GM21528 (cell line): ENCODE results near the gene RNF5.
"Not testable (repeated sequence)": the region's sequence is repeated elsewhere in the genome, so short reads cannot be mapped to it uniquely, and the experiment has no call there.

Experiments
- ATAC-seq: cut with Tn5 transposase; IDR thresholded peaks from one replicate; pipeline ENCODE4 v1.9.1; 2021; ENCODE audit warnings: mild to moderate bottlenecking, moderate library complexity; ENCODE audit not compliant: unreplicated experiment, low FRiP score

The RNF5 gene

DNA sequence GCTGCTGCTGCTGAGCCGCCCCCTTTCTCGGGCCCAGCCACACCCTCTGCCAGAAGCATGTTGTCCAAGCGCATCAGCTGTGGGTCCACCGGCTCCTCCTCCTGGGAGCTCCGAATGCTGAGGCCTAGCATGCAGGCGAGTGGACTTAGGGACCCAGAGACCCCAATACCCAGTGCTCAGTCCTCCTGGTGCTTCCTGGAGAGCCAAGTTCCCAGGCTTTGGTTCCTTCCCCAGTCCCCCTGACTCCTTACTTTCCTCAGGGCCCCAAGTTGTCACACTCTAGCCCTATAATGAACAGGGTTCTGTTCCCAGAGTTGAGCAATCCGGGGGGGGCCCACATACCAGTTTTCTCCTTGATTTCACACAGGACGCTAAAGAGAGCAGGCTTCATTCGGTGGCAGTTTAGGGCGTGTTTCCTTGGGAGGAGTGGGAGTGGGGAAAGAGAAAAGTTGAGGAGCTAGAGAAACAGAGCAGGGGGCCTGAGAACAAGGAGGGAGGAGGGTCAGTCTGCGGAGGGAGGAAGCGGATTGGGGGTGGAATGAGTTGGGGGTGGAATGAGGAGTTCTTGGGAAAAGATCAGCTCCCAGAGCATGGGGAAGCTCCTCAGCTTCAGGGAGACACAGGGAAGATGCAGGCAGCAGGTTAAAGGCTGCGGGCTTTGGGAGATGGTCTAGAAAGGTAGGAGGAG is 10.3 kb downstream of the RNF5 start:
- no peak for ATAC-seq

DNA sequence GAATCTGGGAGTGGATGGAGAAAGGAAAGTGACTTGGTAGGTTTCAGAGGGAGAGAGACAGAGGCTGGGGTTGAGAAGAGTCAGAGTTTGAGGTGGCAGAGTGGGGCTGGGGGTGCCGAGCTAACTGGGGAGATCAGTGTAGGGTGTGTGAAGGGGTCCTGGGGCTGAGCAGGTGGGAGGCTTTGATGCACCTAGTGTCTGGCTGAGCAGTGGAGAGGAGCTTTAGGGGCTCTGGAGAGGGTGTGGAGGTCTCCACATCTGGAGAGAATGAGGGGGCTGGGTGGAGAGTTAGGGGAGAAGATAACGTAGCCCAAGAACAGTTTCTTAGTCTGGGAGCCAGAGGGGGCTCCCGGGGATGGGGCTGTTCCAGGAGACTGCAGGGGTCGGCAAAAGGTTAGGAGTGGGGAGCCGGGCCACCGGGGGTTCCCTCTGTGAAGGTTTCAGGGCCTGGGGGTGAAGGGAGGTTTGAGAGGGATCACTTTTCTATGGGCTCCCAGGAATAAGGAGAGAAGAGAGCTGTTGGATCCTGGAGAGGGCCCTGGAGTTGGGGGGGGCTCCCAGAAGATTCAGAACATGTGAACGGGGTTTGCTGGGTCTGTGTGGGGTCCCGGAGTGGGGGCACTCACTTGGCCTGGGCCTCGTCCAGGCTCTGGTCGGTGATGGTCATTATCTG is 11.0 kb downstream of the RNF5 start:
- ATAC-seq: no peak

DNA sequence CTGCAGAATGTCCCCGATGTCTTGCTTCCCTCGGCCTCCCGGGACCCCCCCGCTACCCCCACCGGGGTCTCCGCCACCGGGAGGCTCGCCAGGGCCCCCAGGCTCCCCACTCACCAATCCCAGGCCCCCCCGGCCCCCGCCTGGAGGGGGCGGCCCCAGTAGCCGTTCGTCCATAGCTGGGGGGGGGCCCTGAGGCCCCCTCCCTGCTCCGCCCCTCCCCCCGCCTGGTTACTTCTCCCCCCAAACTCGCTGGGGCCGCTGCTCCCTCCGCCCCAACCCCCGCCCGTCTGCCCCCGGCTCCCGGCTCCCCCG is 11.5 kb downstream of the RNF5 start:
- ATAC-seq: no peak

DNA sequence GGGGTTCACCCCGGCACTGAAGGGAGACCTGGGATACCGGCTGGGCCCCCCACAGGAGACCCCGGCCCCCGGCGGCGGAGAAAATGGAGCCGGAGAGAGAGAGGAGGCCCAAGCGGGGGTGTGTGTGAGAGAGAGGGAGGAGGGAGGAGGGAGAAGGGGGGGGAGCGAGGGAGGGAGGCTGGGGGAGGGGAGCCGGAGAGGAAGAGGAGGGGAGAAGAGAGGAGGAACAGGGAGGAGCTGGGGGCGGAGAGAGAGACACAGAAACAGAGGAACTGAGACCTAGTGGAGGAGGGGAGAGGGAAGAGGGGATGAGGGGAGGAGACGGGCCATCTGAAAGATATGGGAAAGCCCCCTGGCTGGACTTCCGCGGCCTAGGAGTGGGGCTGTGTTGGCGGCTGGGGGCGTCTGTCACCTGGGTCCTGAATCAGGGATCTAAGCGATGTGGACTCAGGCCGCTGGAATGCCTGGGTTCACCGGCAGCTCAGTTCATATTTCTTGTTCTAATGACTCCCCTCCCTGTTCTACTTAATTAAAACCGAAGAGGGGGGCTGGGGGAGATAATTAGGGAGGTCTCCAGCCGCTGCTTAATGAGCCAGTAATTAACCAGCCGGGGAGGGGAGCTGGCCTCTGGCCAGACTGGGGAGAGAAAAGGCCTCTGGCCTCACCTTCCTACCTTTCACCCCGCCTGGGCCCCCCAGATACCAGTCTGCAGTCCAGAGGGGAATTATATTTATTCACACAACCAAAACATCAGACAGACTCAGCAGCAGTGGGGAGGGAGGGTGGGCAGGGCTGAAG is 12.0 kb downstream of the RNF5 start, which contains the start of gene PBX2:
TSS of gene PBX2 (minus strand) at position 149 of the 798 bp plus-strand sequence. CDS start 287 bp downstream, outside the sequence.
- ATAC-seq: peak; percentile 43

DNA sequence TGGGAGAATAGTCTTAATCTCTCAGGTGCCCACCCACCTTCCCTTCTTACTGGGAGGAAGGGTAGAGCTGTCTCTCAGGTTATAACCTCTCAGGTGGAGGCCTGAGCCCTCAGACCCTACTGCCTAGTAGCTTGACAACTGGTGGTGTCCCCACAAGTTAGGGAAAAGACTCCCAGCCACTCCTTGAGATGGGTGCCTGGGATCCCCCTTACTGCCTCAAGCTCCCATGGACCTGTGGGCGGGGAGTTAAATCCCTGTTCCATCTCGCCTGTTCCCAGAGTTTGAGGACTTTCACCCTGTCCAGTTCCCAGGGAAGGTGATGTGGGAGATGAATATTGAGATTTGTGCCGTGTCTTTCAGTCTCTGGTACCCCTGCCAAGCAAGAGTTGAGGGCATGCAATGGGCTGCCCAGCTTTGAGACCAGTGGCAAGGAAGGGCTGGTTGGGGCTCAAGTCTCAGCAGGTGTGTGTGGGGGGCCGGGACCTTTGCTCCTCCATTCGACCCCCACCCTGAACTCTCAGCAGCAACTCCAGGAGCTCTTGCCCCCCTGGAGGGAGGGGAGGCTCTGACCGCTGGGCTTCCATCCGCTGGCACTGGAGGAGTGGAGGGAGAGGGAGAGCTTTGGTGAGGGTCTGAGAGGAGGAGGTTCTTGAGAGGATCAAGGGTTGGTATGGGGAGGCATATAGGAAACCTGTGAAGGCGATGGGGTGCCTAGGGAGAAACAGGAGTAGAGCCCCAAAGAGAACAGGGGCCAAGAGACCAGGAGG is 12.9 kb downstream of the RNF5 start:
- ATAC-seq: no peak

DNA sequence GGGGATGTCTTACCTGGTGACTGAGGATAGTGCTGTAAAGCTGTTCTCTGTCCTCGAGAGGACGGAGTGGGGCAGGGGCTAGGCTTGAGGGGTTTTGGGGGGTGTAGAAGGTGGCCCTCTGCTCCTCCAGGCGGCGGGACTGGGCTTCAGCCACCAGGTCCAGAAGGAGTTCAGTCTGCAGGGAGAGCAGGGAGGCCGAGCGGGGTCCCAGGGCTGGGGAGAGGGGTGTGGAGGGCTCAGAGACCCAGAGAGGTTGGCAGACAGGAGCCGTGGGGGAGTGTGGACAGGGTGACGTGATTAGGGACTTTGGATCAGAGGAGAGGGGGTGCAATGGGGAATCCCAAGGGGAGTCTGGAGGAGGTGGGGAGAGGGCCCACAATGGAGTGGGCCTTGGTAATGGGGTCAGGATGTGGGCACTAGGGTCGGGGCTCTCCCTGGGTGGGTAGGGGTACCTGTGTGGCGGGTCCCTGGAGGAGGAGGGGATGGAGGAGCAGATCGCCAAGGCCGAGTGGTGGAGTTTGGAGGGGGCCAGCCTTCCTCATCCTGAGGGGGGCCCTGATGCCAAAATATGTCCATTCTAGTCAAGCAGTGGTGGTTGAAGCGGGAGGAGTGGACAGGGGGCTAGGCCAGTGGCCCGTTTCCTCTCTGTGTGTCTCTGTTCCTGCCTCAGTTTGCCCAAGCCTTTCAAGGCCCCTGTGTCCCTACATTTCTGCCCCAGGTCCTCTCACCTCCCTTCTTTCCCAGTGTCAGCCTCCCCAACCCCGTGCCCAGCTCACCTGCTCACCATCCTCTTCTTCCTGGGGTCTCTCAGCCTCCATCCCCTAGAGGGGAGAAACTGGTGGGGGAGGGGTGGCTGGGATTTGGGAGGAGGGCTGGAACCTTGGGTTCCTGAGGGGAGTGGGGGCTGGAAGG is 13.7 kb downstream of the RNF5 start:
- no peak for ATAC-seq

DNA sequence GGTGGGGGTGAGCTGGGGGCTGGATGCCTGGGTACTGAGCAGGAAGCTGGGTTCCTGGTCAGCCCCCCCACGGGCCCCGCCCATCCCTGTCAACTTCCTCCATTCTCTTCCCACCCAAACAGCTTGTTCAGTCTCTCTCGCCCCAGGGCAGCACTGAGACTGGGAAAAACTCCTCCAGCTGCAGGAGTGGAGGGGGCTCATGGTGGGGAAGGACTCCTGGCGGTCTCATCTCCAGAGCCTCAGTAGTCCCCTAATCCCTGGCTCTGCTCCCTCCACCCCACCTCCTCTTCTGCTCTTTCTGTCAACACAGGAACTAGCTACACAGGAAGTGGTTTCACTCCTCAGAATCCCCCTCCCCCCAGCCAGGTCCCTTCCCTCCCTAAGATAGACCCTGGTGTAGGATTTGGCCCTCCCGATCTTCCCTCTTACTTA is 14.4 kb downstream of the RNF5 start, which contains the start of gene GPSM3:
TSS of gene GPSM3 (minus strand) at position 36 of the 432 bp plus-strand sequence. CDS start 130 bp downstream, outside the sequence.
- no peak for ATAC-seq

DNA sequence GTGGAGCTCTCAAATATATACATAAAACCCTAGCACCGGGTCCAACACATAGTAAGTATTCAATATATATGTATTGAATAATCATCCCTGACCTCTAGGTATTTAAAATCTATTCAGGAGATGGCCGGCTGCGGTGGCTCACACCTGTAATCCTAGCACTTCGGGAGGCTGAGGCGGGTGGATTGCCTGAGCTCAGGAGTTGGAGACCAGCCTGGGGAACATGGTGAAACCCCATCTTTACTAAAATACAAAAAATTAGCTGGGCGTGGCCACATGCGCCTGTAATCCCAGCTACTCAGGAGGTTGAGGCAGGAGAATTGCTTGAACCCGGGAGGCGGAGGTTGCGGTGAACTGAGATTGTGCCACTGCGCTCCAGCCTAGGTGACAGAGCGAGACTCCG is 14.9 kb downstream of the RNF5 start:
- not testable (repeated sequence) for ATAC-seq

DNA sequence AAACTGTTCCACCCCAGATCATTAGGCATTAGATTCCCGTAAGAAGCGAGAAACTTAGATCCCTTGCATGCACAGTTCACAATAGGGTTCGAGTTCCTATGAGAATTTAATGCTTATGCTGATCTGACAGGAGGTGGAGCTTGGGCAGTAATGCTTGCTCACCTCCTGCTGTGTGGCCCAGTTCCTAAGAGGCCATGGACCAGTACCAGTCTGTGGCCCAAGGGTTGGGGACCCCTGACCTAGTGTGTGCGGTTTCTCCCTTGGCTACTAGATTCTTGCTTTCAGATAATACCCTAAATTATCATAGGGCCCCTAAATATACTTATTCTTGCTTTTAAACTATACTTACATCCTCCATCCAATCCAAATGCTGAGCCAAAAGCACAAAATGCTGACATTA is 16.2 kb downstream of the RNF5 start:
- ATAC-seq: no peak

DNA sequence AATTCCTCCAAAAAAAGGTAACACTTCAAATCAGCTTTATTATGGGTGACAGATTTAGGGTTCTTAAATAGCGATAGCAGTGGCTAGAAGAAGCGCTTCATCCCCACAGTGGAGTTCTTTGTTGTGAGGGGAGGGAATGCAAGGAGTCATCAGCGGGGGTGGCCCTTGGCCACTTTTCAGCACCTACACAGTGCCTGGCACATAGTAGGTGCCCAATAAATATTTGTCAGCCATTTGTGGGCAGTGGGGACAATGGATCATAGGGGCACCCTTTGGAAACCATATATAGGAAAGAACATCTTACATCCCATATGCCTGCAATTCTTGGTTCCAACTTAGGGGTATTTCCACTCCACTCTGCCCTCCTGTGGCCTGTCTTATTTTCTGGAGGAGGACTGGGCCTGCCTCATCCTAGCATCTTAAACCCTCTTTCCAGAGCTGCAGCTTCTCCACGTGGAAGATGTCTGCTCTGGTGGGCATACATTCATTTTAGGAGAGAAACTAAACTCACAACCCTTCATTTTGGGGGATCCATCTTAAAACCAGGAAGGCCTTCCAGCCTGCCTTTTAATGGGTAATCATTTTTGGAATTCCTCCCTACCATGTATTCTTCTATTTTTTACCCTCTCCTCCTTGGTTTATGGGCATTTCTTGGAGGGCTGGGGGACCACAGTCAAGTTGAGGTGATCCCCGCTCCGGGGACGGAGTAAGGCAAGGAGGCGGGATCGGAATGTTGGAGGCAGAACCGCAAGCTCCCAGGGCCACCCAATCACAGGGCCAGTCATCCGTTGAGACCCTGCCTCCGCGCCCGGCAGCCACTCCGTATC is 16.8 kb downstream of the RNF5 start:
- ATAC-seq: no peak

DNA sequence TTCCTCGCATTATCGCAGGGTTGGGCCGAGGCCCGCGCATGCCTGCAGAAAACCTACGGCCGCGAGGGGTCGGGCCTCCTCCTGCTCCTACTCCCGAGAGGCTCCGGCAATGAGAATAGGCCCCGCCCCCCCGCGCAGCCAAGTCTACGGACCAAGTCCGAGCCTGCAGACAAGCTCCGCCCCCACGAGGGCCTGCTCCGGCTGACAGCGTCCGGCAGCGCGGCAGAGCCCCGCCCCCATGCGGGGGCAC is 17.4 kb downstream of the RNF5 start:
- ATAC-seq: peak; percentile 72

DNA sequence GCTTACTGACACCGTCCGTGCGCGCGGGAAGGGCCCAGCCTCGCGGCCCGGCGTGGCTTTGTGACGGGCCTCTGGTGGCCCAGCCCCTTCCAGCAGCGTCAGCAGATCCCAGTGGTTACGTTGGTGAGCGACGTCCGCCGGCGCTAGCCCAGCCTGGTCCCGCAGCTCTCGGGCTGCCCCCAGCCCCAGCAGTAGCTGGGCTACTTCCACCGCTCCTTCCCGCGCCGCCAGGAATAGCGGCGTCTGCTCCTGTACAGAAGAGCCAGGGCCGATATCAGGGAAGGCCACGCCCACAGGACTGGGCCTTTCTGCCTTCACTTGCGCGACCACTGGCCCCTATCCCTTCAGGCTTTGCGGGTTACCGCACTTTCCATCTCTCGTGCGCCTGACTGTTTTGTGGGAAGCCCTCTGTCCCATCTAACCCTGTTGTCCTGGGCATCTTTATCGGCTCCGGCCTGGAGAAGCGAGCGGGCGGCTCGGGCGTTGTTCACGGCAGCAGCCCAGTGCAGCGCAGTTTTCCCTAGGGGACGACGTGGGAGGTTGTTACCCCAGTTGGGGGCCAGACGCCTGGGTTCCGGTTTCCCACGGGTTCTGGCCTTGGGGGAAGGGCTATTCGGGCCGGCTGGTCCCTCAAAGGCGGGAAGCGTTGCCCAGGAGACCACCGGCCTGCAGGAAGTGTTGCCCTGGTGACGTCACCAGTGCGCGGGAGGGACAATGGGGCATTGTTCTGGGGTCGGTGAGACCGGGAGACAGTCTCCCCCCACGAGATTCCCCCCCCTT is 17.9 kb downstream of the RNF5 start:
- peak; percentile 77 for ATAC-seq

DNA sequence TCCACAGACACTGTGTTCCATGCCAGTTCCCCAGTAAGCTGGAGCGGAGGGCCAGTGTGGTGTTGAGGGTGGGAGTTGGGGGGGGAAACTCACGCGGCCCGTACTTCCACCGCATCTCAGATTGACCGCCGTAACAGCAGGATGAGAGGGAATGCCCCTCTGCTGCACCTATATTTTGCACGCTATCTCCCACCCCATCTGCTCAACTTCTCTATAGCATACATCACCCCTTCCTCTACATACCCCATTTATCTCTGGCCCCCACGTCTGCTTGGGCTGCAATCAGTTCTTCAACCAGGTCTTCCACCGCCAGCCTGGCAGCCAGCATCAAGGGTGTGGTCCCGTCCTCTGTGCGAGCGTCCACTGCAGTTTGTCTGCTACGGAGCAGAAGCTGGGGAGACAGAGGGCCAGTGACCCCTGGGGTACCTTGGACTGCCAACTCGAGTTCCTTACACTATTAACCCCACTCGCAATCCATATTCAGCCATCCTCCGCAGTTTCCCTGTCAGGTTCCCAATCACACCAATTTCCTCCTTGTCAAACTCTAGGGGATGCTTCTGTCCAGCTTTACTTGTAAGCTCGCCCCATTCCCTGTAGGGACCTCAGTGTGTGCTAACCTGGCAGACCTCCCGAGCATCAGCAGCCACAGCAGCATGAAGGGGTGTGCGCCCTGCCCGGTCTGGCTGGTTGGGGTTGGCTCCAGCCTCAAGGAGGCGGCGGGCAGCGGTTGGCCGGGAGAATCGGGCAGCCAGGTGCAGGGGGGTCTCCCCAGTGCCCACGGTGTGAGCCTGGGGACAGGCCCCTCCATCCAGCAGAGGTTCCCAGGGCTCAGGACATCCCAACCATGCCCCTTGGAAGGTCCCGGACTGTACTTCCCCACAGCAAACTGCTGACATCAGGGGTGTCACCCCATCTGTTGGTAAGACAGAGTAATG is 18.7 kb downstream of the RNF5 start:
- ATAC-seq: no peak

DNA sequence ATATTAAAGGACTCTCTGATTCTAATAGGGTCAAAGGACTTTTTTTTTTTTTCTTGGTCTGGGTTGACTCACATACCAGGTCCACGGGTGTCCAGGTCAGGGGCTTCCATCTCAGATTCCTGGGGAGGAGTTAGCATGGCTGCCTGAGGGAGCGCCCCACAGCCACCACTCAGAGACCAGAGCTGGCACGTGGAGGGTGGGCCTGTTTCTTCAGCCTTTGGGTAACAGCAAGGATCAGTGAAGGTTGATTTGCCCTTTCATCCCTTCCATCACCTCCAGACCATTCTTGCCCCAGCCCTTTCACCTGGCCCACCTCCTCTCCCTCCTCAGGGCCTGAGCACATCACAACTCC is 20.1 kb downstream of the RNF5 start:
- no peak for ATAC-seq

DNA sequence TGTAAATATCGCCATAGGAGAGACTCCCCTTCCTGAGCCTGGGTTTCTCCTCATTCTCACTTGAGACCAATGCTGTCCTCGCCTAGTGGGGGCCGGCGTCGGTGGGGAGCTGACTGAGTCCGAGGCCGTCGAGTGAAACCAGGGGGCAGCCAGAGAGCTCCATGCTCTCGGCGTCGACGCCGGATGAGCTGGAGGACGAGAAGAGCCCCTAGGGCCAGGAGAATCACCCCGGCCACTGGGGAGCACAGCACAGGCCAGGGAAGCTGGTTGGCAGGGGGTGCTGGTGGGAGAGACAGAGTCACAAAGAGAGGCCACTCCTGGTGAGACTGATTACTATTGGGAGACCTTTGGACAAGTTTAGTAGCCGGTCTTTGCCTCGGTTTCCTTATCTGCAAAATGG is 20.7 kb downstream of the RNF5 start:
- ATAC-seq: no peak

DNA sequence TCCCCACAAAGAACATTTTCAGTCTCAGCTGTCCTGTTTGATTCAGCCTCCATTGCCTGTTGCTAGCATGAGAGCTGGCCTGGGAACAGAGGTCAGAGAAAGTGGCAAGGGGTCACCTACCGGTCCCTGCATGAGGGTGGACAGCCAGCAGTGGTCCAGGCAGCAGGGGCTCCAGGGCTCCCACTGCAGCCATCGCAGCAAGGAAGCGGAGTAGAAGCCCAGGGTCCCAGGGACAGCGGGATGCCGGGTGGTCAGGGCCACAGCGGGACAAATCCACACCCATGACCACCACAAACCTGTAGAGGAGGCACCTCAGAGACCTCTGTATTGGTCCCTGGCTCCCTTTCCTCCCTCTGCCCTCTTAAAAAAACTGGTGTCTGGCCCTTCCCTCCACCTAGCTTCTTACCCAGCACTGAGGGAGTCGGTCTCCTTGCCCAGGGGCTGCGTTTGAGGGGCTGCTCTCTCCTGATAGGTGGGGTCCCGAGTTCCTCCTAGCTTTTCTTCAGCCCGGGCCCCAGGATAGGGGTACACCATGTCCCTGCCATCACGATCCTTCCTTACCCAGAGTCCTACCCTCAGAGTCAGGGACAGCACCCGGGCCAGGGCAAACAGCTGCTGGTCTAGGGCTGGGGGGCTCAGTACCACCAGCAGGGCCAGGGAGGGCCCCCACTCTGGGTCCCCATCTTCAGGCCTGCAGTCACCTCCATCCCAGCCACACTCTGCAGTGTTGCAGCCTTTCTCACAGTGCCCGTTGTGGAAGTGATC is 22.7 kb downstream of the RNF5 start:
- no peak for ATAC-seq

DNA sequence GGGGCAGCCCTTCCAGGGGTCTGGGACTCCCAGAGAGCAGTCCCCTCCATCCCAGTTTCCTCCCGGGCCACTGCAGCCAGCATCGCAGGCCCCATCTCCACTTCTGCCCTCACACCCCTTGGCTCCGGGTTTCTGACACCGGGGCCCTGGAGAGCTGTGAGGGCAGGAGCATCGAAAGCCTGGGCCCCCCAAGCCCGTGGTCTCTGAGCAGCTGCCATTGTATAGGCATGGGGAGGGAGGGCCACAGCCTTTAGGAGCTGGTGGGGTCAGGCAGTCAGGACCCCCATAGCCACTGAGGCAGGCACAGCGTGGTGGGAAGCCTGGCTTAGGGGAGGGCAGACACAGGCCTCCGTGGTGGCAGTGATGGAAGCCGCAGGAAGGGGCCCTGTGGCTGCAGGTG is 24.0 kb downstream of the RNF5 start:
- no peak for ATAC-seq
